KMS-11 (cell line): Measurements from ENCODE around the gene TNNI2.
"Not testable (repeated sequence)": the region's sequence is repeated elsewhere in the genome, so short reads cannot be mapped to it uniquely, and the experiment has no call there.

ENCODE experiments used
- H2AFZ ChIP-seq: fragments of 200-600 bp; sonication (generic); 2 replicates; pipeline ENCODE4 v1.6.1; 2016; ENCODE audit warnings: antibody characterized with exemption, mixed run types, low read depth
- H3K27ac ChIP-seq: fragments of 200-600 bp; sonication (generic); 2 replicates; pipeline ENCODE4 v1.6.1; 2016; ENCODE audit warnings: mild to moderate bottlenecking, mixed run types
- H3K27me3 ChIP-seq: fragments of 200-600 bp; sonication (generic); 2 replicates; pipeline ENCODE4 v1.6.1; 2017; ENCODE audit warnings: mild to moderate bottlenecking, low read depth, mixed run types, moderate library complexity; ENCODE audit not compliant: insufficient read depth
- H3K36me3 ChIP-seq: fragments of 200-600 bp; sonication (generic); 2 replicates; pipeline ENCODE4 v1.6.1; 2017; ENCODE audit warnings: mild to moderate bottlenecking, mixed run types; ENCODE audit not compliant: insufficient read depth
- H3K4me1 ChIP-seq: fragments of 200-600 bp; sonication (generic); 2 replicates; pipeline ENCODE4 v1.6.1; 2016; ENCODE audit warnings: mild to moderate bottlenecking, low read depth, mixed run types; ENCODE audit not compliant: poor library complexity, severe bottlenecking
- H3K4me2 ChIP-seq: fragments of 200-600 bp; sonication (generic); 2 replicates; pipeline ENCODE4 v1.7.0; 2016; ENCODE audit warnings: mild to moderate bottlenecking, mixed run types
- H3K4me3 ChIP-seq: fragments of 200-600 bp; sonication (generic); IDR thresholded peaks from 2 replicates; pipeline ENCODE4 v1.6.1; 2017; ENCODE audit warnings: low read depth, low read length, mixed read lengths; ENCODE audit not compliant: insufficient read depth
- H3K79me2 ChIP-seq: fragments of 200-600 bp; sonication (generic); 2 replicates; pipeline ENCODE4 v1.6.1; 2016; ENCODE audit warnings: low read depth, mixed run types; ENCODE audit not compliant: insufficient read depth
- H3K9ac ChIP-seq: fragments of 200-600 bp; sonication (generic); 2 replicates; pipeline ENCODE4 v1.6.1; 2016; ENCODE audit warnings: mild to moderate bottlenecking, mixed run types
- H4K20me1 ChIP-seq: fragments of 200-600 bp; sonication (generic); 2 replicates; pipeline ENCODE4 v1.6.1; 2016; ENCODE audit warnings: mild to moderate bottlenecking, mixed run types; ENCODE audit not compliant: insufficient read depth
- TF ChIP-seq, protein P1 (sequence below): fragments of 200-600 bp; sonication (generic); conservative IDR thresholded peaks from 2 replicates; pipeline ENCODE4 v1.6.1; 2017; ENCODE audit warnings: low read depth, mild to moderate bottlenecking, antibody characterized with exemption, low read length, moderate library complexity, mixed read lengths

TNNI2 gene

DNA sequence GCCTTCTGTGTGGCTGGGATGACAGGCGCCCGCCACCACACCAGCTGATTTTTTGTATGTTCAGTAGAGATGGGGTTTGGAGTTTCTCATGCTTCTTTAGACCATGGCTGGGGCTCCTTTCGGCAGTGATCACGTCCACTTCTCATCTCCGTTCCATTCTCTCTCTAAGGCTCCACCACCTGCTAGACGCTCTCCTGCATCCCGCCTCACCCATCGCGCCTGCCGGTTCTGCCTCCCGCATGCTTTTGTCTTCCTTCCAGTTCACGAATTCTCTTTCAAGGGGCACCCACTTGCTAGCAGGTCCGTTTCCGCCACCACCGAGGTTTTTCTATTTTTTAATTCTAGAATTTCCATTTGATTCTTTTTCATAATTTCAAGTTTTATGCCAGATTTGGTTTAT lies 26.0 kb upstream of the TNNI2 start:
- Histone ChIP-seq H4K20me1 (no peaks in the 10 kb centered on the region), H3K27me3 (peaks cover 94% of the 10 kb centered on the region), H3K36me3 (no peaks in the 10 kb centered on the region), H3K79me2 (no peaks in the 10 kb centered on the region), H3K27ac (no peak overlapping the region), H3K9ac (no peak overlapping the region), H3K4me2 (no peak overlapping the region), H2AFZ (no peak overlapping the region), H3K4me1 (no peaks in the 10 kb centered on the region), H3K4me3 (no peak overlapping the region)
- TF ChIP-seq, protein P1, sequence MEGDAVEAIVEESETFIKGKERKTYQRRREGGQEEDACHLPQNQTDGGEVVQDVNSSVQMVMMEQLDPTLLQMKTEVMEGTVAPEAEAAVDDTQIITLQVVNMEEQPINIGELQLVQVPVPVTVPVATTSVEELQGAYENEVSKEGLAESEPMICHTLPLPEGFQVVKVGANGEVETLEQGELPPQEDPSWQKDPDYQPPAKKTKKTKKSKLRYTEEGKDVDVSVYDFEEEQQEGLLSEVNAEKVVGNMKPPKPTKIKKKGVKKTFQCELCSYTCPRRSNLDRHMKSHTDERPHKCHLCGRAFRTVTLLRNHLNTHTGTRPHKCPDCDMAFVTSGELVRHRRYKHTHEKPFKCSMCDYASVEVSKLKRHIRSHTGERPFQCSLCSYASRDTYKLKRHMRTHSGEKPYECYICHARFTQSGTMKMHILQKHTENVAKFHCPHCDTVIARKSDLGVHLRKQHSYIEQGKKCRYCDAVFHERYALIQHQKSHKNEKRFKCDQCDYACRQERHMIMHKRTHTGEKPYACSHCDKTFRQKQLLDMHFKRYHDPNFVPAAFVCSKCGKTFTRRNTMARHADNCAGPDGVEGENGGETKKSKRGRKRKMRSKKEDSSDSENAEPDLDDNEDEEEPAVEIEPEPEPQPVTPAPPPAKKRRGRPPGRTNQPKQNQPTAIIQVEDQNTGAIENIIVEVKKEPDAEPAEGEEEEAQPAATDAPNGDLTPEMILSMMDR, result no peak

DNA sequence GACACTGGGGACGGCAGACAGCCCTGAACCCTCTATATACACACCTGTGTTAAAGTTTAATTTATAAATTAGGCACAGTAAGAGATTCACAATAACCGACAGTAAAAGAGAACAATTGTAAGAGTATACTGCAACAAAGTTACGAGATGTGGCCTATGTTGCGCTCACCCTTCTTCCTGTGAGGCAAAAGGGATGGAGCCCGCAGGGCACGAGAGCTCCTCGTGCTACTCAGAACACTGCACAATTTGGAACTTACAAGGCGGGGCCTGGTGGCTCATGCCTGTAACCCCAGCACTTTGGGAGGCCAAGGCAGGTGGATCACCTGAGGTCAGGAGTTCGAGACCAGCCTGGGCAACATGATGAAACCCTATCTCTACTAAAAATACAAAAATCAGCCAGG lies 25.4 kb upstream of the TNNI2 start:
- not testable (repeated sequence) for H3K36me3 ChIP-seq, H3K4me3 ChIP-seq, H3K9ac ChIP-seq, H2AFZ ChIP-seq, H3K4me2 ChIP-seq, H3K79me2 ChIP-seq, H3K4me1 ChIP-seq, H4K20me1 ChIP-seq, H3K27ac ChIP-seq
- H3K27me3 ChIP-seq, result peaks cover 97% of the 10 kb centered on the region

DNA sequence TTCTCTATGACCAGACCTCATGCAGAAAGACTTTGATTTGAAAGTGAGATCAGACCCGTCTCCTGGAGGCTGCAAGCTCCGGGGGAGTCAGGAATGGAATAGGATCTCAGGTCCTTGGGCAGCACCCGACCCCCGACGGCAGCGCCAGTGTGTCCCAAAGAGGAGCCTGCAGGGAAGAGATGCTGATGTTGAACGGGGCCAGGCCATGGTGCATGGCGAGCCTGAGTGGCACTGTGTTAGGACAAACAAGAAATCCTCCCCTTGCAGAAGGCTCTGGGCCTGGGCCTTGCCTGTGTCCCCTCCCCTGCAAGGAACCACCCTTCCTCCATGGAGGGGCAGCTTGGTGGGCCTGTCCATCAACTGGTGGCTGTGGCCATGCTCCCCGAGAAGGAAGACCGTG lies 24.1 kb upstream of the TNNI2 start:
- TF ChIP-seq, protein P1, result no peak
- H3K79me2 ChIP-seq, result no peaks in the 10 kb centered on the region

DNA sequence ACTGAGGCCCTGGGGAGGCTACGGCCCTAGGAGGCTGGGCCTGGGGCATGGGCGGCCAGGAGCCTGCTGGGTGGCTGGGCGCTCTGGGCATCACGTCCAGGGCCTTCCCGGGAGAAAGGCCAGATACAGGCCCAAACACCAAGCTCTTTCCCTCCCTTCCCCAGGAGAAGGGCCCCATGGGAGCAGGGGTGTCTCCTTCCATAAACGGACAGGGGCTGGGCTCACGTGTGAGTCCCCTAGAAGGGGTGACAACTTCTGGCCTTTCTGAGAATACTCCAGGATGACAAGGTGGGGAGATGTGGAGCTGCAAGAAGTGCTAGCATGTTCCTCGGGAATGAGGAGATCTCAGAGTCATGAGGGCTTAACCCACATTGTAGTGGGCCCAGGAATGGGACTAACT lies 23.5 kb upstream of the TNNI2 start:
- Histone ChIP-seq H2AFZ (no peak overlapping the region), H3K79me2 (no peaks in the 10 kb centered on the region), H3K4me1 (no peaks in the 10 kb centered on the region), H3K27me3 (peaks cover 97% of the 10 kb centered on the region), H3K27ac (no peak overlapping the region), H3K36me3 (no peaks in the 10 kb centered on the region), H4K20me1 (no peaks in the 10 kb centered on the region), H3K4me2 (no peak overlapping the region), H3K9ac (no peak overlapping the region), H3K4me3 (no peak overlapping the region)
- TF ChIP-seq, protein P1, result no peak

More for the DNA sequence above, 24.1 kb upstream of the TNNI2 start:
- H3K9ac ChIP-seq, result no peak overlapping the region
- no peak overlapping the region for H3K4me3 ChIP-seq
- H3K27me3 ChIP-seq, result peaks cover 97% of the 10 kb centered on the region
- no peaks in the 10 kb centered on the region for H3K4me1 ChIP-seq
- no peaks in the 10 kb centered on the region for H3K36me3 ChIP-seq
- no peak overlapping the region for H3K4me2 ChIP-seq
- H4K20me1 ChIP-seq, result no peaks in the 10 kb centered on the region
- no peak overlapping the region for H3K27ac ChIP-seq
- H2AFZ ChIP-seq, result no peak overlapping the region

DNA sequence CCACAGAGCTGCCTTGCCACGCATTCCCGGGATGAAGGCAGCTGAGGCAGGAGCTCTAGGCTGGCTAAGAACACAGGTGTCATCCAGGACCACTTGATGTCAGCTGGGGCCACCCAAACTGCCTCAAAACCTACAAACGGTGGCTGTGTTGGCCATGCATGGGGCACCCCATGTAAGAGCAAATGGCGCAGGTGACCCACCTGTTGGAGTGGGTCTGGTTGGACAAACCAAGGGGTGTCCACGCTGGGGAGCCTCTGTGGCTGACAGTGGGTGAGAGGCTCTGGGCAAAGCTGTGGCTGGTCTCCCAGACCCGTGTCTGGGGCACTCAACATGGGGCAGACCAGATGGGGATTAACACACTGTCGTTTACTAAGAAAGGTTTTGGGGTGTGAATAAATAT lies 23.0 kb upstream of the TNNI2 start:
- TF ChIP-seq, protein P1, result no peak
- Histone ChIP-seq H3K79me2 (no peaks in the 10 kb centered on the region), H3K36me3 (no peaks in the 10 kb centered on the region), H3K27me3 (peaks cover 97% of the 10 kb centered on the region), H3K4me3 (no peak overlapping the region), H3K27ac (no peak overlapping the region), H2AFZ (no peak overlapping the region), H3K9ac (no peak overlapping the region), H4K20me1 (no peaks in the 10 kb centered on the region), H3K4me1 (no peaks in the 10 kb centered on the region), H3K4me2 (no peak overlapping the region)
